Neural cell (in vitro differentiated cells): ENCODE measurements around the gene SLC10A1. TPM values are rescaled to one million over a fixed set of nuclear protein-coding genes. Genes with fewer than 3 reads are reported as not detected.

Source experiments
- H2AFZ ChIP-seq: fragments of 200-600, 300-800 bp; sonication (generic), shearing (Covaris generic); 2 replicates; pipeline ENCODE4 v1.6.0; 2014; ENCODE audit warnings: low read depth, mild to moderate bottlenecking, antibody characterized with exemption, low read length, moderate library complexity
- H3F3A ChIP-seq: fragments of 200-600 bp; shearing (Covaris generic); 2 replicates; pipeline ENCODE4 v1.6.1; 2016; ENCODE audit warnings: mild to moderate bottlenecking, moderate library complexity, mixed read lengths, antibody characterized with exemption, low read length; ENCODE audit not compliant: insufficient read depth, poor library complexity, severe bottlenecking
- H3K27ac ChIP-seq: fragments of 200-600, 300-800 bp; sonication (generic), shearing (Covaris generic); 2 replicates; pipeline ENCODE4 v1.5.1; 2014; ENCODE audit warnings: mild to moderate bottlenecking, low read length, moderate library complexity
- H3K27me3 ChIP-seq: fragments of 300-800, 200-600 bp; sonication (generic), shearing (Covaris generic); 2 replicates; pipeline ENCODE4 v1.6.0; 2014; ENCODE audit warnings: mild to moderate bottlenecking, low read depth, low read length, moderate library complexity; ENCODE audit not compliant: insufficient read depth
- H3K36me3 ChIP-seq: fragments of 300-800, 200-600 bp; sonication (generic), shearing (Covaris generic); 2 replicates; pipeline ENCODE4 v1.5.1; 2014; ENCODE audit warnings: mild to moderate bottlenecking, antibody characterized with exemption, low read length, moderate library complexity; ENCODE audit not compliant: insufficient read depth
- H3K4me2 ChIP-seq: fragments of 300-800, 200-600 bp; sonication (generic), shearing (Covaris generic); 2 replicates; pipeline ENCODE4 v1.6.0; 2014; ENCODE audit warnings: mild to moderate bottlenecking, low read length
- H3K4me3 ChIP-seq: fragments of 300-800, 200-600 bp; sonication (generic), shearing (Covaris generic); 2 replicates; pipeline ENCODE4 v1.5.1; 2014; ENCODE audit warnings: mild to moderate bottlenecking, low read length, moderate library complexity
- H3K79me2 ChIP-seq: fragments of 200-600 bp; shearing (Covaris generic); replicated peaks from 2 replicates; pipeline ENCODE4 v1.6.0; 2014; ENCODE audit warnings: mild to moderate bottlenecking, low read length, moderate library complexity; ENCODE audit not compliant: insufficient read depth
- H3K9ac ChIP-seq: fragments of 300-800, 200-600 bp; sonication (generic), shearing (Covaris generic); 2 replicates; pipeline ENCODE4 v1.6.1; 2016; ENCODE audit warnings: mild to moderate bottlenecking, low read length, mixed read lengths
- H3K9me2 ChIP-seq: fragments of 200-600 bp; shearing (Covaris generic); 2 replicates; pipeline ENCODE4 v1.6.1; 2016; ENCODE audit warnings: mild to moderate bottlenecking, low read length, mixed read lengths; ENCODE audit not compliant: insufficient read depth
- H3K9me3 ChIP-seq: fragments of 200-600, 300-800 bp; sonication (generic), shearing (Covaris generic); 2 replicates; pipeline ENCODE4 v1.6.1; 2016; ENCODE audit warnings: mild to moderate bottlenecking, mixed run types, low read length, moderate library complexity, mixed read lengths
- H4K20me1 ChIP-seq: fragments of 200-600 bp; shearing (Covaris generic); 2 replicates; pipeline ENCODE4 v1.6.1; 2016; ENCODE audit warnings: mild to moderate bottlenecking, mixed run types; ENCODE audit not compliant: insufficient read depth
- EP300 ChIP-seq: fragments of 450-650 bp; conservative IDR thresholded peaks from 2 replicates; pipeline ENCODE4 v1.6.1; 2014; ENCODE audit warnings: antibody characterized with exemption, mild to moderate bottlenecking, moderate library complexity; ENCODE audit not compliant: poor library complexity, severe bottlenecking
- EZH2 ChIP-seq: fragments of 200-600, 300-800 bp; shearing (Covaris generic), sonication (generic); IDR thresholded peaks from 2 replicates; pipeline ENCODE4 v1.6.1; 2014; ENCODE audit warnings: antibody characterized with exemption, low read length, borderline replicate concordance, mild to moderate bottlenecking; ENCODE audit not compliant: insufficient read depth, poor library complexity, severe bottlenecking
- MXI1 ChIP-seq: fragments of 450-650 bp; conservative IDR thresholded peaks from 2 replicates; pipeline ENCODE4 v1.6.1; 2014; ENCODE audit warnings: antibody characterized with exemption, mild to moderate bottlenecking; ENCODE audit not compliant: poor library complexity, severe bottlenecking
- POLR2AphosphoS5 ChIP-seq: IDR thresholded peaks from 2 replicates; pipeline ENCODE4 v1.6.1; 2012
- RAD21 ChIP-seq: fragments of 450-650 bp; conservative IDR thresholded peaks from 2 replicates; pipeline ENCODE4 v1.6.1; 2014; ENCODE audit warnings: antibody characterized with exemption, mild to moderate bottlenecking, moderate library complexity
- SMC3 ChIP-seq: fragments of 450-650 bp; conservative IDR thresholded peaks from 2 replicates; pipeline ENCODE4 v1.6.1; 2014; ENCODE audit warnings: antibody characterized with exemption, mild to moderate bottlenecking, moderate library complexity; ENCODE audit not compliant: poor library complexity
- TAF1 ChIP-seq: IDR thresholded peaks from 2 replicates; pipeline ENCODE4 v1.6.1; 2012; ENCODE audit warnings: low read depth
- polyA plus RNA-seq: library from polyadenylated mRNA; depleted of rRNA; stranded (reverse); fragments of >200 nt; gene quantifications from 2 replicates; pipeline ENCODE4 v1.2.3, GENCODE V29; 2014
- TF ChIP-seq, protein P1 (sequence below): IDR thresholded peaks from 2 replicates; pipeline ENCODE4 v1.6.1; 2012; ENCODE audit warnings: borderline replicate concordance
- TF ChIP-seq, protein P2 (sequence below): fragments of 450-650 bp; IDR thresholded peaks from 2 replicates; pipeline ENCODE4 v1.5.1; 2014; ENCODE audit warnings: antibody characterized with exemption, mild to moderate bottlenecking, moderate library complexity; ENCODE audit not compliant: poor library complexity, severe bottlenecking

SLC10A1 gene
- polyA plus RNA-seq, 1 donor from 2014 or later: not detected

GRCh38 chr14:69766984-69767368 is 30.1 kb downstream of the SLC10A1 start, which contains the start of gene SRSF5:
Gene SRSF5, plus strand, starts transcription at chr14:69767142. Its CDS starts 1,015 bp downstream, at chr14:69768157.
- Histone ChIP-seq H3K36me3 (peaks cover 26% of the 10 kb centered on the region), H3K27ac (peak within 1 kb of the TSS; percentile 100), H3K79me2 (peaks cover 23% of the 10 kb centered on the region), H3K9me2 (no peaks in the 10 kb centered on the region), H3K9me3 (no peaks in the 10 kb centered on the region), H3K9ac (peak within 1 kb of the TSS; percentile 100), H3K4me3 (peak within 1 kb of the TSS; percentile 93), H4K20me1 (no peaks in the 10 kb centered on the region), H3K4me2 (peak within 1 kb of the TSS; percentile 100), H3K27me3 (no peaks in the 10 kb centered on the region), H2AFZ (peak within 1 kb of the TSS; percentile 91), H3F3A (no peaks in the 10 kb centered on the region)
- no peak for TF ChIP-seq EP300
- peak; percentile 90 for TF ChIP-seq TAF1
- peak; percentile 100 for TF ChIP-seq POLR2AphosphoS5
- TF ChIP-seq MXI1: peak; percentile 5

- Histone ChIP-seq H2AFZ (no peak overlapping the region), H3K9ac (no peak overlapping the region), H3K4me2 (no peak overlapping the region), H3F3A (no peaks in the 10 kb centered on the region), H4K20me1 (no peaks in the 10 kb centered on the region), H3K79me2 (peaks cover 12% of the 10 kb centered on the region), H3K9me3 (no peaks in the 10 kb centered on the region), H3K4me3 (no peak overlapping the region), H3K9me2 (no peaks in the 10 kb centered on the region), H3K36me3 (peaks cover 10% of the 10 kb centered on the region), H3K27ac (no peak overlapping the region), H3K27me3 (no peaks in the 10 kb centered on the region)
- TF ChIP-seq, protein P1, sequence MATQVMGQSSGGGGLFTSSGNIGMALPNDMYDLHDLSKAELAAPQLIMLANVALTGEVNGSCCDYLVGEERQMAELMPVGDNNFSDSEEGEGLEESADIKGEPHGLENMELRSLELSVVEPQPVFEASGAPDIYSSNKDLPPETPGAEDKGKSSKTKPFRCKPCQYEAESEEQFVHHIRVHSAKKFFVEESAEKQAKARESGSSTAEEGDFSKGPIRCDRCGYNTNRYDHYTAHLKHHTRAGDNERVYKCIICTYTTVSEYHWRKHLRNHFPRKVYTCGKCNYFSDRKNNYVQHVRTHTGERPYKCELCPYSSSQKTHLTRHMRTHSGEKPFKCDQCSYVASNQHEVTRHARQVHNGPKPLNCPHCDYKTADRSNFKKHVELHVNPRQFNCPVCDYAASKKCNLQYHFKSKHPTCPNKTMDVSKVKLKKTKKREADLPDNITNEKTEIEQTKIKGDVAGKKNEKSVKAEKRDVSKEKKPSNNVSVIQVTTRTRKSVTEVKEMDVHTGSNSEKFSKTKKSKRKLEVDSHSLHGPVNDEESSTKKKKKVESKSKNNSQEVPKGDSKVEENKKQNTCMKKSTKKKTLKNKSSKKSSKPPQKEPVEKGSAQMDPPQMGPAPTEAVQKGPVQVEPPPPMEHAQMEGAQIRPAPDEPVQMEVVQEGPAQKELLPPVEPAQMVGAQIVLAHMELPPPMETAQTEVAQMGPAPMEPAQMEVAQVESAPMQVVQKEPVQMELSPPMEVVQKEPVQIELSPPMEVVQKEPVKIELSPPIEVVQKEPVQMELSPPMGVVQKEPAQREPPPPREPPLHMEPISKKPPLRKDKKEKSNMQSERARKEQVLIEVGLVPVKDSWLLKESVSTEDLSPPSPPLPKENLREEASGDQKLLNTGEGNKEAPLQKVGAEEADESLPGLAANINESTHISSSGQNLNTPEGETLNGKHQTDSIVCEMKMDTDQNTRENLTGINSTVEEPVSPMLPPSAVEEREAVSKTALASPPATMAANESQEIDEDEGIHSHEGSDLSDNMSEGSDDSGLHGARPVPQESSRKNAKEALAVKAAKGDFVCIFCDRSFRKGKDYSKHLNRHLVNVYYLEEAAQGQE: no peak
- no peak for TF ChIP-seq MXI1
- TF ChIP-seq, protein P2, sequence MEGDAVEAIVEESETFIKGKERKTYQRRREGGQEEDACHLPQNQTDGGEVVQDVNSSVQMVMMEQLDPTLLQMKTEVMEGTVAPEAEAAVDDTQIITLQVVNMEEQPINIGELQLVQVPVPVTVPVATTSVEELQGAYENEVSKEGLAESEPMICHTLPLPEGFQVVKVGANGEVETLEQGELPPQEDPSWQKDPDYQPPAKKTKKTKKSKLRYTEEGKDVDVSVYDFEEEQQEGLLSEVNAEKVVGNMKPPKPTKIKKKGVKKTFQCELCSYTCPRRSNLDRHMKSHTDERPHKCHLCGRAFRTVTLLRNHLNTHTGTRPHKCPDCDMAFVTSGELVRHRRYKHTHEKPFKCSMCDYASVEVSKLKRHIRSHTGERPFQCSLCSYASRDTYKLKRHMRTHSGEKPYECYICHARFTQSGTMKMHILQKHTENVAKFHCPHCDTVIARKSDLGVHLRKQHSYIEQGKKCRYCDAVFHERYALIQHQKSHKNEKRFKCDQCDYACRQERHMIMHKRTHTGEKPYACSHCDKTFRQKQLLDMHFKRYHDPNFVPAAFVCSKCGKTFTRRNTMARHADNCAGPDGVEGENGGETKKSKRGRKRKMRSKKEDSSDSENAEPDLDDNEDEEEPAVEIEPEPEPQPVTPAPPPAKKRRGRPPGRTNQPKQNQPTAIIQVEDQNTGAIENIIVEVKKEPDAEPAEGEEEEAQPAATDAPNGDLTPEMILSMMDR: no peak
- TF ChIP-seq RAD21: no peak
- no peak for TF ChIP-seq EP300
- no peak for TF ChIP-seq SMC3
- TF ChIP-seq POLR2AphosphoS5: no peak
- no peak for TF ChIP-seq TAF1
- TF ChIP-seq EZH2: no peak
Observed at GRCh38 chr14:69763761-69764510, 33.1 kb downstream of the SLC10A1 start.
